ENCODE data around the gene VDAC2. TPM values are rescaled to one million over a fixed set of nuclear protein-coding genes. Genes with fewer than 3 reads are reported as not detected.

Gene VDAC2
- total and polyA plus RNA-seq, 10 of the 15 experiments (the other 5 are each of a cell fraction or from before 2014, with no cell fraction given) = 73.4 to 294 (median 146) TPM

GRCh38 chr10:75230600-75231038 is 20.0 kb downstream of the VDAC2 start (continued):
- TF ChIP-seq USF2 (IDR thresholded peaks at IDR 0.05; ENCODE audit: borderline replicate concordance, low read depth, low read length) (peak; percentile 49), ESRRA (IDR thresholded peaks at IDR 0.05; ENCODE audit: low read length) (no peak), ZBTB40 (IDR thresholded peaks at IDR 0.05; ENCODE audit: borderline replicate concordance) (no peak), E2F4 (IDR thresholded peaks at IDR 0.05; ENCODE audit: low read depth, low read length) (no peak), NFXL1 (IDR thresholded peaks at IDR 0.05; ENCODE audit: borderline replicate concordance) (no peak), TCF7 (IDR thresholded peaks at IDR 0.05; ENCODE audit: borderline replicate concordance) (no peak), PBX3 (IDR thresholded peaks at IDR 0.05; ENCODE audit: insufficient replicate concordance, low read depth, low read length) (peak; percentile 86), SP1 (IDR thresholded peaks at IDR 0.05; ENCODE audit: low read depth, low read length) (no peak), ZNF687 (IDR thresholded peaks at IDR 0.05) (no peak), MEF2B (IDR thresholded peaks at IDR 0.05; ENCODE audit: partially characterized antibody, poor library complexity, severe bottlenecking) (no peak), BACH1 (IDR thresholded peaks at IDR 0.05; ENCODE audit: borderline replicate concordance) (no peak), ZNF384 (IDR thresholded peaks at IDR 0.05; ENCODE audit: borderline replicate concordance, low read depth, low read length) (no peak), SREBF2 (IDR thresholded peaks at IDR 0.05; ENCODE audit: low read length) (no peak), HDAC2 (IDR thresholded peaks at IDR 0.05) (no peak), IKZF1 (conservative IDR thresholded peaks at IDR 0.05) (no peak), ZNF24 (IDR thresholded peaks at IDR 0.05) (no peak), EZH2 (IDR thresholded peaks at IDR 0.05; ENCODE audit: borderline replicate concordance, control insufficient read depth, low read depth, low read length) (no peak), IRF3 (IDR thresholded peaks at IDR 0.05) (no peak)
